ENCODE measurements around the gene CSPG5.
A peak's percentile ranks its signal among the peaks of the same experiment; 100 is the strongest.

CSPG5 gene

DNA sequence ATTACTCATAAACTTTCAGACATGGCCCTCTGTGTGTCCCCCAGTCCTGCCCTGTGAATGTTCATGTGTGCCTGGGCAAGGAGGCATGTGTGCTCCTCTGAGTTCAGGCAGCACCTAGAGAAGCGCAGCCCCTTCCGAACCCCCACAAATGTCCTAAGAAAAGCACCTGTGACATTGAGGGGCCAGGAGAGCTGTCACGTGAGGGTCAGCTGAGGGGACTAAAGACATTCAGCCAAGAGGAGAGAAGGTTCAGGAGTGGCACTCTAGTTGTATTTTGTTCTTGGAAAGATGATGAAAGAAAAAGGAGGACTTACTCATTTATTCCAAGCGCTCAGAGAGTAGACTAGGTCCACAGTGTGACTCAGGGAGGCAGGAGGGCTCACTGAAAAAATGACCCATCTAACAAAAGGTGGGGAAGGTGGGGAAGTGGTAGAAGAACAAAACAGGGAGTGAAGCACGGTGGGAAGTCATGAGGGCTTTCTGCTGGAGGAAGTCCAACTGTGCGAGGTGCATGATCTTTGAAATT, 37.0 kb downstream of the CSPG5 start:
- TF ChIP-seq, protein P1, sequence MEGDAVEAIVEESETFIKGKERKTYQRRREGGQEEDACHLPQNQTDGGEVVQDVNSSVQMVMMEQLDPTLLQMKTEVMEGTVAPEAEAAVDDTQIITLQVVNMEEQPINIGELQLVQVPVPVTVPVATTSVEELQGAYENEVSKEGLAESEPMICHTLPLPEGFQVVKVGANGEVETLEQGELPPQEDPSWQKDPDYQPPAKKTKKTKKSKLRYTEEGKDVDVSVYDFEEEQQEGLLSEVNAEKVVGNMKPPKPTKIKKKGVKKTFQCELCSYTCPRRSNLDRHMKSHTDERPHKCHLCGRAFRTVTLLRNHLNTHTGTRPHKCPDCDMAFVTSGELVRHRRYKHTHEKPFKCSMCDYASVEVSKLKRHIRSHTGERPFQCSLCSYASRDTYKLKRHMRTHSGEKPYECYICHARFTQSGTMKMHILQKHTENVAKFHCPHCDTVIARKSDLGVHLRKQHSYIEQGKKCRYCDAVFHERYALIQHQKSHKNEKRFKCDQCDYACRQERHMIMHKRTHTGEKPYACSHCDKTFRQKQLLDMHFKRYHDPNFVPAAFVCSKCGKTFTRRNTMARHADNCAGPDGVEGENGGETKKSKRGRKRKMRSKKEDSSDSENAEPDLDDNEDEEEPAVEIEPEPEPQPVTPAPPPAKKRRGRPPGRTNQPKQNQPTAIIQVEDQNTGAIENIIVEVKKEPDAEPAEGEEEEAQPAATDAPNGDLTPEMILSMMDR (IDR thresholded peaks at IDR 0.05; ENCODE audit: low read depth, low read length), result no peak
- DNase-seq (ENCODE audit: low read depth in 2 of 2), result peak in 1 of 2 donors; percentile 12
- no peak overlapping the region for H3K4me3 ChIP-seq (replicated peaks in 1 of 2; ENCODE audit: low read depth in 2 of 2, low read length in 2 of 2)

DNA sequence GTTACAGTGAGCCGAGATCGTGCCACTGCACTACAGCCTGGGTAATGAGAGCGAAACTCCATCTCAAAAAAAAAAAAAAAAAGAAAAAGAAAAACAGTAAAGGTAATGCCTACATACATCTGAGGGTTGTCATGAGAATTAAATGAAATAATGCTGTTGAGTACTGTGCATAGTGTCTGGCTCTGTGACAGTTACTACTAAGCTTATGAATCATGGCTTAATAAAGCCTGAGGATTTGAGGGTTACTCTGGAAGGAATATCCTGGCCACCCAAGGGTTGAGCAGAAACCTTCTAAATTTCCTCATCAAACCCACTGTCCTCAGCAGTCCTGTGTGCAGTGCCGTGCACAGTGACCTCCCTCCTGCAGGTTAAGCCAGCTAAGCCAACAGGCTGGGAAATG, 38.4 kb downstream of the CSPG5 start:
- no peak overlapping the region for H3K4me3 ChIP-seq (replicated peaks in 1 of 2; ENCODE audit: low read depth in 2 of 2, low read length in 2 of 2)
- TF ChIP-seq, protein P1 (IDR thresholded peaks at IDR 0.05; ENCODE audit: low read depth, low read length), result no peak
- peak in 1 of 2 donors; percentile 5 for DNase-seq (ENCODE audit: low read depth in 2 of 2)

DNA sequence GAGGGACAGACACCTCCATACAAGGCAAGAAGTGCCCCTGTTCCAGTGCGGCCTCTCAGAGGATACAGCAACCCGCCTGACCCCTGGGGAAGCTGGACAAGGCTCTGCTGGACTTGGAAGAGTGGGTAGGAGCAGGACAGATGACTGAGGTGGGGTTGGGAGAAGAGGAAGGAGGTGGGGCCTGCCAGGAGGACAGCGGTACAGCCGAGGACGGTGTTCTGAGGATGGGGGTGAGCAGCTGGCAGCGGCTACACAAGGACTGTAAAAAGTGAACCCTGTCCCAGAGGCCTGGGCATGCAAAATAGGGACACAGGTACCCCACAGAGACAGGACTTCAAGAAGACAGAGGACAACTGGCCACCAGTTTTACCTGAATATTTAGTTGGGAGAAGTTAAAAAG, 41.7 kb downstream of the CSPG5 start:
- TF ChIP-seq, protein P1 (IDR thresholded peaks at IDR 0.05; ENCODE audit: low read depth, low read length), result no peak
- no peak for DNase-seq (ENCODE audit: low read depth in 2 of 2)
- H3K4me3 ChIP-seq (replicated peaks in 1 of 2; ENCODE audit: low read depth in 2 of 2, low read length in 2 of 2), result no peak overlapping the region

DNA sequence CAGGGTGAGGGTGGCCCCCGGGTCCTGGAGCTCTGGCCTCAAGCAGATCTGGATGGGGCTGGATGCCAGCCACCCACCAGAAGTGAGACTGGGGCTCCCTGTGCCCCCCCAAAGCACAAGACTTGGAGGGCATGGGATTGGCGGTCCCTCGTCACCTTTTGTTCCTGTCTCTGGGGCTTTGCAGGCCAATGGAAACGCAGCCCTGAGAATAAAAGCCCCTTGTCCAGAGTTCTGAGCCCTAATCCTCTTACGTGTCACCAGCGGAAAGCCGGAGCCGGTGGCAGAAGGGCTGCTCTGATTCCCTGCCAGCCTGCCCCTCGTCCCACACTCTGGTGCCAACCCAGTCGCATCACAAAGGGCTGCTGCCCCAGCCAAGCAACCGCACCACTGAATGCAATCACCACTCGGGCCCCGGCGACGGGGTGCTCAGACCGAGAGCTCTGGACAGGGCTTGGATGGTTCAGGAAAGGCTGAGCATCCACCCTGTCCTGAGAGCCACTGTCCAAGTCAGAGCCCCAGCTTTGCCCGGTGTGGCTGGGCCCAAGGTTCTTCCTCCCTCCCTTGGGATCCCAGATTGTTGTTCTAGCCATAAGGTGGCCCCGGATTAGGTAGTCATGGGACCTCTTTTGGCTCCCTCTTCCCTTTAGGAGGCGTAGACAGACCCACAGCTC, 42.3 kb downstream of the CSPG5 start:
- no peak overlapping the region for H3K4me3 ChIP-seq (replicated peaks in 1 of 2; ENCODE audit: low read depth in 2 of 2, low read length in 2 of 2)
- TF ChIP-seq, protein P1 (IDR thresholded peaks at IDR 0.05; ENCODE audit: low read depth, low read length), result no peak
- DNase-seq (ENCODE audit: low read depth in 2 of 2), result no peak

DNA sequence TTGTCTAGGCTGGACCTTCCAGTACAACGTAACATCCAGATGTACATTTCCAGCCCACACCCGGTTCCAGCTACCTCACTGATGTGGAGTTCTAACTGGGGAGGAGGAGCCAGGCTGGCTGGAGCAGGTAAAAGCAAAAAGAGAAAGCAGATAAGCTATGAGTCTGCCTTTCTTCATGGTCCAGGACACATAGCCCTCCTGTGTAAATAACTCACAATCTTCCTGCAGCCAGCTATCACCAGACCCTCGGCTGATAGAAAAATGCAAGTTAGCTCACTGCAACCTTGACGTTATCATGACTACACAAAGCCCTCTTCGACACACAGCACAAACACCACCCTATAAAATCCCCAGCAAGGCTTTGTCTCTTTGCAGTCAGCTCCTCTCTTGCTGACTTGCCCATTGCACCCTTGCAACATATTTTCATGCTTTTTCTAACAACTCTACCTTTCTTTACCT, 44.6 kb downstream of the CSPG5 start:
- DNase-seq (ENCODE audit: low read depth in 2 of 2), result no peak
- TF ChIP-seq, protein P1 (IDR thresholded peaks at IDR 0.05; ENCODE audit: low read depth, low read length), result no peak
- no peak overlapping the region for H3K4me3 ChIP-seq (replicated peaks in 1 of 2; ENCODE audit: low read depth in 2 of 2, low read length in 2 of 2)

DNA sequence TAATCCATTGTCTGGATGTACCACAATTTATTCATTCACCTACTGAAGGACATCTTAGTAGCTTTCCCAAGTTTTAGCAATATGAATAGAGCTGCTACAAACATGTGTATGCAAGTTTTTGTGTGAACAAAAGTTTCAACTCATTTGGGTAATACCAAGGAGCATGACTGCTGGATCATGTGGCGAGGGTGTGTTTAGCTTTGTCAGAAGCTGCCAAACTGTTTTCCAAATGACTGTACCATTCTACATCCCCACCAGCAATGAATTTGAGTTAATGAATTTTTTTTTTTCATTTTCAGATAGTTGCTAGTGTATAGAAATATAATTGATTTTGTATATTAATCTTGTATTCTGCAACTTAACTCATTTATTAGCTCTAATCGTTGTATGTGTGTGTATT, 45.2 kb downstream of the CSPG5 start:
- DNase-seq (ENCODE audit: low read depth in 2 of 2), result no peak
- TF ChIP-seq, protein P1 (IDR thresholded peaks at IDR 0.05; ENCODE audit: low read depth, low read length), result no peak
- no peak overlapping the region for H3K4me3 ChIP-seq (replicated peaks in 1 of 2; ENCODE audit: low read depth in 2 of 2, low read length in 2 of 2)
